ENCODE measurements around the gene VRK1.

DNA sequence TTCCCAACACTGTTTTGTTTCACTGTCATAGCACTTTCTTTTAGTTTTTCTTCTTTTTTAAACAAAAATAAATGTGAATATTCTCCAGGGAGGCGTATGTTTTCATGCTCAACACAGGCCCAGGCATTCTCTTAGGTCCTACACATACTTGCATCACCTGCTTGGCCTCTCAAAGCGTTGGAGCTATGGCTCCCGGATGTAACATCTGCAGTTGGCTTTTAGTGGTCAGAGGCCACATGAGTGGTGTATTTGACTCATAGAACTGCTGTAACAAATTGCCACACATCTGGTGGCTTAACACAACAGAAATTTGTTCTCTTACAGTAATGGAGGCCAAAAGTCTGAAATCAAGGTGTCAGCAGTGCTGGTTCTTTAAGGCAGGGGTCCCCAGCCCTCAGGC, 44.6 kb upstream of the VRK1 start:
- TF ChIP-seq, protein P1, sequence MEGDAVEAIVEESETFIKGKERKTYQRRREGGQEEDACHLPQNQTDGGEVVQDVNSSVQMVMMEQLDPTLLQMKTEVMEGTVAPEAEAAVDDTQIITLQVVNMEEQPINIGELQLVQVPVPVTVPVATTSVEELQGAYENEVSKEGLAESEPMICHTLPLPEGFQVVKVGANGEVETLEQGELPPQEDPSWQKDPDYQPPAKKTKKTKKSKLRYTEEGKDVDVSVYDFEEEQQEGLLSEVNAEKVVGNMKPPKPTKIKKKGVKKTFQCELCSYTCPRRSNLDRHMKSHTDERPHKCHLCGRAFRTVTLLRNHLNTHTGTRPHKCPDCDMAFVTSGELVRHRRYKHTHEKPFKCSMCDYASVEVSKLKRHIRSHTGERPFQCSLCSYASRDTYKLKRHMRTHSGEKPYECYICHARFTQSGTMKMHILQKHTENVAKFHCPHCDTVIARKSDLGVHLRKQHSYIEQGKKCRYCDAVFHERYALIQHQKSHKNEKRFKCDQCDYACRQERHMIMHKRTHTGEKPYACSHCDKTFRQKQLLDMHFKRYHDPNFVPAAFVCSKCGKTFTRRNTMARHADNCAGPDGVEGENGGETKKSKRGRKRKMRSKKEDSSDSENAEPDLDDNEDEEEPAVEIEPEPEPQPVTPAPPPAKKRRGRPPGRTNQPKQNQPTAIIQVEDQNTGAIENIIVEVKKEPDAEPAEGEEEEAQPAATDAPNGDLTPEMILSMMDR (conservative IDR thresholded peaks at IDR 0.05 in 1 of 2, IDR thresholded peaks at IDR 0.05 in 1 of 2; ENCODE audit: extremely low read depth in 1 of 2, insufficient read depth in 1 of 2, low read depth in 1 of 2, low read length in 2 of 2): no peak
- TF ChIP-seq EZH2 (IDR thresholded peaks at IDR 0.05; ENCODE audit: borderline replicate concordance, low read length): no peak

Measured in mammary epithelial cell (primary cell).